H9 (cell line): ENCODE data around the gene AFF4. TPM values are rescaled to one million over a fixed set of nuclear protein-coding genes. Genes with fewer than 3 reads are reported as not detected.

Experiments
- DNase-seq: peaks from one replicate; pipeline ENCODE4 v3.0.0-alpha.2; 2017
- H2AFZ ChIP-seq: one replicate; pipeline ENCODE4 v1.6.1; 2013; ENCODE audit warnings: mild to moderate bottlenecking, low read length, control low read depth, moderate library complexity
- H2AK5ac ChIP-seq: 2 replicates; pipeline ENCODE4 v1.6.1; 2013; ENCODE audit warnings: low read length, control low read depth, mixed read lengths; ENCODE audit not compliant: insufficient read length
- H2BK120ac ChIP-seq: one replicate; pipeline ENCODE4 v1.6.1; 2013; ENCODE audit warnings: low read depth, mild to moderate bottlenecking, low read length, control low read depth, inconsistent platforms; ENCODE audit not compliant: poor library complexity, severe bottlenecking
- H2BK12ac ChIP-seq: 2 replicates; pipeline ENCODE4 v1.6.1; 2013; ENCODE audit warnings: low read length, control low read depth, mixed read lengths, low read depth; ENCODE audit not compliant: insufficient read length
- H2BK15ac ChIP-seq: 2 replicates; pipeline ENCODE4 v1.6.1; 2013; ENCODE audit warnings: low read depth, low read length, control low read depth
- H2BK20ac ChIP-seq: one replicate; pipeline ENCODE4 v1.6.1; 2013; ENCODE audit warnings: low read depth, mild to moderate bottlenecking, low read length, control low read depth, inconsistent platforms; ENCODE audit not compliant: poor library complexity, severe bottlenecking
- H2BK5ac ChIP-seq: 2 replicates; pipeline ENCODE4 v1.6.1; 2013; ENCODE audit warnings: low read length, control low read depth, mixed read lengths; ENCODE audit not compliant: insufficient read length
- H3K14ac ChIP-seq: 2 replicates; pipeline ENCODE4 v1.6.1; 2013; ENCODE audit warnings: low read length, control low read depth; ENCODE audit not compliant: insufficient read depth
- H3K18ac ChIP-seq: 2 replicates; pipeline ENCODE4 v1.6.1; 2013; ENCODE audit warnings: low read depth, mild to moderate bottlenecking, mixed read lengths, low read length, control low read depth; ENCODE audit not compliant: insufficient read length
- H3K23ac ChIP-seq: 2 replicates; pipeline ENCODE4 v1.6.1; 2013; ENCODE audit warnings: low read length, control low read depth, mixed read lengths, low read depth; ENCODE audit not compliant: insufficient read length
- H3K23me2 ChIP-seq: 2 replicates; pipeline ENCODE4 v1.6.1; 2013; ENCODE audit warnings: low read depth, mild to moderate bottlenecking, mixed read lengths, low read length, control low read depth; ENCODE audit not compliant: insufficient read length, poor library complexity, severe bottlenecking
- H3K27ac ChIP-seq: 2 replicates; pipeline ENCODE4 v1.5.1; 2013; ENCODE audit warnings: low read length, control low read depth, mixed read lengths, low read depth; ENCODE audit not compliant: insufficient read length
- H3K27me3 ChIP-seq: 2 replicates; pipeline ENCODE4 v1.6.1; 2013; ENCODE audit warnings: low read length, control low read depth, inconsistent platforms; ENCODE audit not compliant: insufficient read depth
- H3K4ac ChIP-seq: 2 replicates; pipeline ENCODE4 v1.6.1; 2013; ENCODE audit warnings: low read depth, mild to moderate bottlenecking, control low read depth, inconsistent platforms, low read length, moderate library complexity
- H3K4me1 ChIP-seq: 2 replicates; pipeline ENCODE4 v1.6.1; 2013; ENCODE audit warnings: low read length, control low read depth, inconsistent platforms; ENCODE audit not compliant: insufficient read depth
- H3K4me2 ChIP-seq: 2 replicates; pipeline ENCODE4 v1.6.1; 2013; ENCODE audit warnings: low read length, control low read depth, mixed read lengths; ENCODE audit not compliant: insufficient read length, insufficient read depth
- H3K56ac ChIP-seq: 2 replicates; pipeline ENCODE4 v1.6.1; 2013; ENCODE audit warnings: low read depth, mild to moderate bottlenecking, mixed read lengths, low read length, control low read depth; ENCODE audit not compliant: insufficient read length
- H3K79me1 ChIP-seq: 2 replicates; pipeline ENCODE4 v1.6.1; 2013; ENCODE audit warnings: low read depth, mild to moderate bottlenecking, moderate library complexity, low read length, control low read depth, inconsistent platforms; ENCODE audit not compliant: insufficient read depth, poor library complexity, severe bottlenecking
- H3K79me2 ChIP-seq: 2 replicates; pipeline ENCODE4 v1.6.1; 2013; ENCODE audit warnings: low read length, control low read depth, inconsistent platforms; ENCODE audit not compliant: insufficient read depth
- H3K9ac ChIP-seq: 2 replicates; pipeline ENCODE4 v1.6.1; 2013; ENCODE audit warnings: low read length, control low read depth, mixed read lengths; ENCODE audit not compliant: insufficient read length; ENCODE audit errors: extremely low read depth
- H3K9me3 ChIP-seq: one replicate; pipeline ENCODE4 v1.6.1; 2013; ENCODE audit warnings: low read depth, low read length, inconsistent platforms; ENCODE audit not compliant: control insufficient read depth
- H3T11ph ChIP-seq: one replicate; pipeline ENCODE4 v1.6.1; 2013; ENCODE audit warnings: mild to moderate bottlenecking, low read length, control low read depth, inconsistent platforms
- H4K20me1 ChIP-seq: one replicate; pipeline ENCODE4 v1.6.1; 2013; ENCODE audit not compliant: control insufficient read depth, insufficient read length, insufficient read depth
- H4K5ac ChIP-seq: 2 replicates; pipeline ENCODE4 v1.6.1; 2013; ENCODE audit warnings: low read depth, mild to moderate bottlenecking, mixed read lengths, low read length, control low read depth; ENCODE audit not compliant: insufficient read length
- H4K8ac ChIP-seq: replicated peaks from 2 replicates; pipeline ENCODE4 v1.6.1; 2013; ENCODE audit warnings: low read length, control low read depth, mixed read lengths, low read depth; ENCODE audit not compliant: insufficient read length
- H4K91ac ChIP-seq: 2 replicates; pipeline ENCODE4 v1.6.1; 2013; ENCODE audit warnings: low read depth, mild to moderate bottlenecking, moderate library complexity, mixed read lengths, low read length, control low read depth; ENCODE audit not compliant: insufficient read length
- H3K27ac Mint-ChIP-seq, 3 experiments: 2 replicates in 2 of 3; 3 replicates in 1 of 3; pipeline ENCODE4 v1.8.0; 2020 to 2021; ENCODE audit warnings: mixed read lengths in 3 of 3, mild to moderate bottlenecking in 1 of 3, moderate library complexity in 1 of 3
- H3K27me3 Mint-ChIP-seq: 2 replicates; pipeline ENCODE4 v1.8.0; 2021; ENCODE audit warnings: low read depth, mild to moderate bottlenecking, moderate library complexity, mixed read lengths
- H3K36me3 Mint-ChIP-seq, 3 experiments: 2 replicates in 2 of 3; 3 replicates in 1 of 3; pipeline ENCODE4 v1.8.0; 2020 to 2021; ENCODE audit warnings: low read depth in 3 of 3, mixed read lengths in 3 of 3; ENCODE audit not compliant: insufficient read depth in 1 of 3
- H3K4me1 Mint-ChIP-seq, 2 experiments: 2 replicates each; pipeline ENCODE4 v1.8.0; 2020; ENCODE audit warnings: mixed read lengths in 2 of 2
- H3K4me3 Mint-ChIP-seq, 2 experiments: 2 replicates in 1 of 2; 3 replicates in 1 of 2; pipeline ENCODE4 v1.8.0; 2020 to 2021; ENCODE audit warnings: mild to moderate bottlenecking in 2 of 2, mixed read lengths in 2 of 2, moderate library complexity in 1 of 2
- H3K9me3 Mint-ChIP-seq, 2 experiments: 2 replicates in 1 of 2; 3 replicates in 1 of 2; pipeline ENCODE4 v1.8.0; 2020; ENCODE audit warnings: mild to moderate bottlenecking in 2 of 2, mixed read lengths in 2 of 2, moderate library complexity in 1 of 2
- whole genome bisulfite sequencing: extraction: QIAGEN DNeasy Blood & Tissue Kit; methylation state at CpG from one replicate; pipeline ENCODE4 v1.1.7; 2013; ENCODE audit warnings: missing lambda C conversion rate, low lambda C conversion rate, mixed read lengths; ENCODE audit not compliant: insufficient read length; ENCODE audit errors: extremely low coverage; 5-methylcytosine and 5-hydroxymethylcytosine counted together
- total RNA-seq: library from RNA; stranded (reverse); gene quantifications from 2 replicates; pipeline ENCODE4 v1.2.1, GENCODE V29; 2021
- TF ChIP-seq, protein P1 (sequence below): fragments of 200-600 bp; sonication (generic); conservative IDR thresholded peaks from 3 replicates; pipeline ENCODE4 v1.8.0; 2021; ENCODE audit warnings: antibody characterized with exemption, mild to moderate bottlenecking

Gene AFF4
- total RNA-seq, 1 experiment from 2014 or later = 73.2 TPM

DNA sequence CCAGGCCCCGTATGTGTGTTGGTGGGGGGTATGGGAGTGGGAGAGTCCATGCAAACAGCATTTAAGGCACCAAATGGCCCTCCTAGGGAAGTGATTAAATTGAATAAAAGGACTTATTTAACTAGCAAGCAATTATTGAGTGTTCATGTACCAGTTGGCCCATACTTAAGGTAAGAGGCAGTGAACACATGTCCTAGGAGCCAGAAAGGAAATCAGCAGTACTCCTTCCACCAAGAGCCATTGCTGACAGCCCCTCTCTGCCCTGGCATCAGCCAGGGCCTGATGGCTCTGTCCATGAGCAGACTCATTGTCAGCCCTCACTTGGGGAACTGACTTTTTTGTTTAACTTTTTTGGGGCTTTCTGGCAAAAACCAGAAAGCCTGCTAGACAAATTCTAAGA, 122.5 kb downstream of the AFF4 start:
- Mint-ChIP-seq H3K4me1 (no peaks in the 10 kb centered on the region; a peak in 1 of 4 replicates), H3K27me3 (peaks cover 2% of the 10 kb centered on the region), H3K36me3 (no peaks in the 10 kb centered on the region), H3K27ac (no peak overlapping the region), H3K4me3 (no peak overlapping the region), H3K9me3 (no peaks in the 10 kb centered on the region)
- H2BK15ac ChIP-seq = no peak overlapping the region
- no peak overlapping the region for H3K9ac ChIP-seq
- H3K14ac ChIP-seq = no peak overlapping the region
- no peak overlapping the region for H3K18ac ChIP-seq
- no peak overlapping the region for H3T11ph ChIP-seq
- no peak overlapping the region for H4K5ac ChIP-seq
- no peak overlapping the region for H2BK120ac ChIP-seq
- DNase-seq = no peak
- H2AFZ ChIP-seq = no peak overlapping the region
- H3K79me1 ChIP-seq = no peaks in the 10 kb centered on the region
- no peak overlapping the region for H4K8ac ChIP-seq
- H3K27me3 ChIP-seq = no peaks in the 10 kb centered on the region
- H4K20me1 ChIP-seq = no peaks in the 10 kb centered on the region
- H2BK20ac ChIP-seq = no peak overlapping the region
- H3K79me2 ChIP-seq = no peaks in the 10 kb centered on the region
- H3K23ac ChIP-seq = no peak overlapping the region
- no peaks in the 10 kb centered on the region for H3K4me1 ChIP-seq
- no peak overlapping the region for H3K4me2 ChIP-seq
- H4K91ac ChIP-seq = no peak overlapping the region
- no peak overlapping the region for H3K27ac ChIP-seq
- WGBS = no CpG with 5 or more reads among the region's 1 CpG
- no peak overlapping the region for H2BK5ac ChIP-seq
- TF ChIP-seq, protein P1, sequence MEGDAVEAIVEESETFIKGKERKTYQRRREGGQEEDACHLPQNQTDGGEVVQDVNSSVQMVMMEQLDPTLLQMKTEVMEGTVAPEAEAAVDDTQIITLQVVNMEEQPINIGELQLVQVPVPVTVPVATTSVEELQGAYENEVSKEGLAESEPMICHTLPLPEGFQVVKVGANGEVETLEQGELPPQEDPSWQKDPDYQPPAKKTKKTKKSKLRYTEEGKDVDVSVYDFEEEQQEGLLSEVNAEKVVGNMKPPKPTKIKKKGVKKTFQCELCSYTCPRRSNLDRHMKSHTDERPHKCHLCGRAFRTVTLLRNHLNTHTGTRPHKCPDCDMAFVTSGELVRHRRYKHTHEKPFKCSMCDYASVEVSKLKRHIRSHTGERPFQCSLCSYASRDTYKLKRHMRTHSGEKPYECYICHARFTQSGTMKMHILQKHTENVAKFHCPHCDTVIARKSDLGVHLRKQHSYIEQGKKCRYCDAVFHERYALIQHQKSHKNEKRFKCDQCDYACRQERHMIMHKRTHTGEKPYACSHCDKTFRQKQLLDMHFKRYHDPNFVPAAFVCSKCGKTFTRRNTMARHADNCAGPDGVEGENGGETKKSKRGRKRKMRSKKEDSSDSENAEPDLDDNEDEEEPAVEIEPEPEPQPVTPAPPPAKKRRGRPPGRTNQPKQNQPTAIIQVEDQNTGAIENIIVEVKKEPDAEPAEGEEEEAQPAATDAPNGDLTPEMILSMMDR = no peak
- no peak overlapping the region for H2AK5ac ChIP-seq
- no peak overlapping the region for H2BK12ac ChIP-seq
- no peak overlapping the region for H3K56ac ChIP-seq
- no peaks in the 10 kb centered on the region for H3K23me2 ChIP-seq
- no peak overlapping the region for H3K4ac ChIP-seq
- no peaks in the 10 kb centered on the region for H3K9me3 ChIP-seq
